GM23338 (cell line): ENCODE measurements around the gene PTPRF. TPM values are rescaled to one million over a fixed set of nuclear protein-coding genes. Genes with fewer than 3 reads are reported as not detected.

ENCODE experiments used
- ATAC-seq: fragments of 200-7000 bp; cut with Tn5 transposase; 3 replicates; pipeline ENCODE4 v1.9.1; 2020
- DNase-seq: peaks from one replicate; pipeline ENCODE4 v3.0.0-alpha.2; 2015; ENCODE audit warnings: low spot score
- H2AFZ ChIP-seq: fragments of 200-600 bp; sonication (generic); 2 replicates; pipeline ENCODE4 v1.8.0; 2016; ENCODE audit warnings: antibody characterized with exemption, mild to moderate bottlenecking, moderate library complexity
- H3F3A ChIP-seq: fragments of 200-600 bp; sonication (generic); replicated peaks from 2 replicates; pipeline ENCODE4 v1.8.0; 2017; ENCODE audit warnings: antibody characterized with exemption, mixed run types, low read depth
- H3K27ac ChIP-seq: fragments of 200-600 bp; sonication (generic); 2 replicates; pipeline ENCODE4 v1.6.1; 2016; ENCODE audit warnings: low read depth
- H3K27me3 ChIP-seq: fragments of 200-600 bp; sonication (generic); 2 replicates; pipeline ENCODE4 v1.8.0; 2016; ENCODE audit warnings: mild to moderate bottlenecking, mixed run types, moderate library complexity; ENCODE audit not compliant: insufficient read depth
- H3K36me3 ChIP-seq: fragments of 200-600 bp; sonication (generic); 2 replicates; pipeline ENCODE4 v1.8.0; 2016; ENCODE audit warnings: mild to moderate bottlenecking; ENCODE audit not compliant: insufficient read depth
- H3K4me1 ChIP-seq: fragments of 200-600 bp; sonication (generic); 2 replicates; pipeline ENCODE4 v1.8.0; 2016; ENCODE audit warnings: mild to moderate bottlenecking, moderate library complexity; ENCODE audit not compliant: insufficient read depth
- H3K4me2 ChIP-seq: fragments of 200-600 bp; sonication (generic); 2 replicates; pipeline ENCODE4 v1.7.1; 2017; ENCODE audit warnings: mixed run types
- H3K4me3 ChIP-seq: fragments of 200-600 bp; sonication (generic); 2 replicates; pipeline ENCODE4 v1.6.1; 2016; ENCODE audit warnings: mixed run types
- H3K79me2 ChIP-seq: fragments of 200-600 bp; sonication (generic); replicated peaks from 2 replicates; pipeline ENCODE4 v1.8.0; 2017; ENCODE audit warnings: mild to moderate bottlenecking; ENCODE audit not compliant: insufficient read depth
- H3K9me2 ChIP-seq: fragments of 200-600 bp; sonication (generic); 2 replicates; pipeline ENCODE4 v1.8.0; 2017; ENCODE audit not compliant: insufficient read depth
- H4K20me1 ChIP-seq: fragments of 200-600 bp; sonication (generic); replicated peaks from 2 replicates; pipeline ENCODE4 v1.8.0; 2017; ENCODE audit warnings: mild to moderate bottlenecking; ENCODE audit not compliant: insufficient read depth
- H3K27ac Mint-ChIP-seq: 2 replicates; pipeline ENCODE4 v1.8.0; 2020; ENCODE audit warnings: inconsistent platforms, mild to moderate bottlenecking, moderate library complexity, mixed read lengths
- H3K27me3 Mint-ChIP-seq: 3 replicates; pipeline ENCODE4 v1.8.0; 2022; ENCODE audit warnings: low read depth, mild to moderate bottlenecking, moderate library complexity, mixed read lengths, inconsistent platforms; ENCODE audit not compliant: insufficient read depth, poor library complexity
- H3K36me3 Mint-ChIP-seq: 3 replicates; pipeline ENCODE4 v1.8.0; 2021; ENCODE audit warnings: low read depth, mild to moderate bottlenecking, inconsistent platforms, moderate library complexity, mixed read lengths
- H3K4me1 Mint-ChIP-seq: 3 replicates; pipeline ENCODE4 v1.8.0; 2020; ENCODE audit warnings: mild to moderate bottlenecking, inconsistent platforms, mixed read lengths
- H3K4me3 Mint-ChIP-seq: 3 replicates; pipeline ENCODE4 v1.8.0; 2021; ENCODE audit warnings: moderate library complexity, mild to moderate bottlenecking, inconsistent platforms, mixed read lengths
- H3K9me3 Mint-ChIP-seq: 3 replicates; pipeline ENCODE4 v1.8.0; 2020; ENCODE audit warnings: moderate library complexity, mild to moderate bottlenecking, inconsistent platforms, mixed read lengths
- CREB1 ChIP-seq: fragments of 250-450 bp; sonication (Bioruptor Pico); IDR thresholded peaks from 2 replicates; pipeline ENCODE4 v1.5.0; 2020; ENCODE audit warnings: low read depth, mild to moderate bottlenecking, moderate library complexity
- ETS1 ChIP-seq: IDR thresholded peaks from 2 replicates; pipeline ENCODE4 v1.6.1; 2016; ENCODE audit warnings: antibody characterized with exemption
- EZH2 ChIP-seq: fragments of 200-600 bp; sonication (generic); IDR thresholded peaks from one replicate; pipeline ENCODE4 v1.8.0; 2017; ENCODE audit warnings: antibody characterized with exemption, mild to moderate bottlenecking, low read depth; ENCODE audit not compliant: unreplicated experiment
- JUNB ChIP-seq: IDR thresholded peaks from one replicate; pipeline ENCODE4 v1.6.1; 2016; ENCODE audit warnings: antibody characterized with exemption; ENCODE audit not compliant: unreplicated experiment
- NANOG ChIP-seq: IDR thresholded peaks from 2 replicates; pipeline ENCODE4 v1.6.1; 2016; ENCODE audit warnings: antibody characterized with exemption, borderline replicate concordance
- POLR2AphosphoS5 ChIP-seq: IDR thresholded peaks from 2 replicates; pipeline ENCODE4 v1.6.1; 2016; ENCODE audit warnings: antibody characterized with exemption, low read depth
- REST ChIP-seq: IDR thresholded peaks from one replicate; pipeline ENCODE4 v1.6.1; 2018; ENCODE audit warnings: antibody characterized with exemption; ENCODE audit not compliant: unreplicated experiment
- STAT1 ChIP-seq: IDR thresholded peaks from one replicate; pipeline ENCODE4 v1.6.1; 2016; ENCODE audit warnings: antibody characterized with exemption; ENCODE audit not compliant: unreplicated experiment
- ZNF331 ChIP-seq: fragments of 250-450 bp; sonication (Bioruptor Pico); IDR thresholded peaks from 2 replicates; pipeline ENCODE4 v1.5.0; 2020; ENCODE audit warnings: low read depth, mild to moderate bottlenecking, moderate library complexity
- ZNF462 ChIP-seq: fragments of 250-450 bp; sonication (Bioruptor Pico); IDR thresholded peaks from 2 replicates; pipeline ENCODE4 v1.5.0; 2020; ENCODE audit warnings: mild to moderate bottlenecking, moderate library complexity
- polyA plus RNA-seq: library from polyadenylated mRNA; unstranded; fragments of >200 nt; fragmentation: Nextera tagmentation; extraction: Ambion mirVana; gene quantifications from 2 replicates; pipeline ENCODE4 v1.2.1, GENCODE V29; 2016
- total RNA-seq: library from RNA; depleted of rRNA; stranded (reverse); fragments of >200 nt; shearing (Covaris generic); gene quantifications from 2 replicates; pipeline ENCODE4 v1.2.3, GENCODE V29; 2014

The PTPRF gene
- total and polyA plus RNA-seq, 2 experiments from 2014 or later: 52.4 to 173 TPM

GRCh38 chr1:43650310-43651085 lies 119.8 kb downstream of the PTPRF start:
- TF ChIP-seq POLR2AphosphoS5 (peak; percentile 100), NANOG (no peak)
- H2AFZ ChIP-seq: no peak overlapping the region

GRCh38 chr1:43651188-43651587 lies 120.5 kb downstream of the PTPRF start:
- H4K20me1 ChIP-seq: peaks cover 26% of the 10 kb centered on the region
- peaks cover 52% of the 10 kb centered on the region for H3K79me2 ChIP-seq
- H3K27ac Mint-ChIP-seq: peak overlapping the region; percentile 92
- no peak overlapping the region for H2AFZ ChIP-seq
- H3K4me2 ChIP-seq: peak overlapping the region; percentile 97
- H3K9me2 ChIP-seq: no peaks in the 10 kb centered on the region
- peak overlapping the region; percentile 100 for H3K4me3 Mint-ChIP-seq
- peak overlapping the region; percentile 95 for H3K27ac ChIP-seq
- no peak for ATAC-seq
- no peaks in the 10 kb centered on the region for H3K9me3 Mint-ChIP-seq
- peaks cover 29% of the 10 kb centered on the region for H3K4me1 ChIP-seq
- H3K4me3 ChIP-seq: peak overlapping the region; percentile 79
- peaks cover 11% of the 10 kb centered on the region for H3K27me3 Mint-ChIP-seq
- no peak for DNase-seq
- no peaks in the 10 kb centered on the region for H3K27me3 ChIP-seq
- peaks cover 42% of the 10 kb centered on the region for H3K36me3 Mint-ChIP-seq
- peaks cover 24% of the 10 kb centered on the region for H3K36me3 ChIP-seq
- H3K4me1 Mint-ChIP-seq: peaks cover 26% of the 10 kb centered on the region
- peaks cover 18% of the 10 kb centered on the region for H3F3A ChIP-seq
- TF ChIP-seq CREB1 (CRISPR knock-in tag): no peak
- TF ChIP-seq STAT1: no peak
- no peak for TF ChIP-seq JUNB
- no peak for TF ChIP-seq ETS1
- TF ChIP-seq NANOG: no peak
- no peak for TF ChIP-seq REST
- TF ChIP-seq ZNF331 (CRISPR knock-in tag): no peak
- TF ChIP-seq ZNF462: no peak
- no peak for TF ChIP-seq POLR2AphosphoS5
- no peak for TF ChIP-seq EZH2

More at GRCh38 chr1:43650310-43651085, 119.8 kb downstream of the PTPRF start:
- Histone ChIP-seq H3K36me3 (peaks cover 18% of the 10 kb centered on the region), H3F3A (peaks cover 17% of the 10 kb centered on the region), H3K4me2 (peak overlapping the region; percentile 97), H4K20me1 (peaks cover 20% of the 10 kb centered on the region), H3K4me1 (peaks cover 29% of the 10 kb centered on the region), H3K27me3 (no peaks in the 10 kb centered on the region), H3K4me3 (peak overlapping the region; percentile 79), H3K79me2 (peaks cover 45% of the 10 kb centered on the region), H3K9me2 (no peaks in the 10 kb centered on the region), H3K27ac (peak overlapping the region; percentile 95)
- Mint-ChIP-seq H3K27me3 (peaks cover 13% of the 10 kb centered on the region), H3K36me3 (peaks cover 35% of the 10 kb centered on the region), H3K9me3 (no peaks in the 10 kb centered on the region), H3K27ac (peak overlapping the region; percentile 97), H3K4me3 (peak overlapping the region; percentile 100), H3K4me1 (peaks cover 26% of the 10 kb centered on the region)
- DNase-seq (peak; percentile 99), ATAC-seq (peak; percentile 76)
